ENCODE results near the gene SCARF2.
"Not testable (repeated sequence)": the region's sequence is repeated elsewhere in the genome, so short reads cannot be mapped to it uniquely, and the experiment has no call there.

GRCh38 chr22:20376281-20376680 is 61.3 kb downstream of the SCARF2 start:
- TF ChIP-seq, protein P1, sequence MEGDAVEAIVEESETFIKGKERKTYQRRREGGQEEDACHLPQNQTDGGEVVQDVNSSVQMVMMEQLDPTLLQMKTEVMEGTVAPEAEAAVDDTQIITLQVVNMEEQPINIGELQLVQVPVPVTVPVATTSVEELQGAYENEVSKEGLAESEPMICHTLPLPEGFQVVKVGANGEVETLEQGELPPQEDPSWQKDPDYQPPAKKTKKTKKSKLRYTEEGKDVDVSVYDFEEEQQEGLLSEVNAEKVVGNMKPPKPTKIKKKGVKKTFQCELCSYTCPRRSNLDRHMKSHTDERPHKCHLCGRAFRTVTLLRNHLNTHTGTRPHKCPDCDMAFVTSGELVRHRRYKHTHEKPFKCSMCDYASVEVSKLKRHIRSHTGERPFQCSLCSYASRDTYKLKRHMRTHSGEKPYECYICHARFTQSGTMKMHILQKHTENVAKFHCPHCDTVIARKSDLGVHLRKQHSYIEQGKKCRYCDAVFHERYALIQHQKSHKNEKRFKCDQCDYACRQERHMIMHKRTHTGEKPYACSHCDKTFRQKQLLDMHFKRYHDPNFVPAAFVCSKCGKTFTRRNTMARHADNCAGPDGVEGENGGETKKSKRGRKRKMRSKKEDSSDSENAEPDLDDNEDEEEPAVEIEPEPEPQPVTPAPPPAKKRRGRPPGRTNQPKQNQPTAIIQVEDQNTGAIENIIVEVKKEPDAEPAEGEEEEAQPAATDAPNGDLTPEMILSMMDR (IDR thresholded peaks at IDR 0.05) = not testable (repeated sequence)
- not testable (repeated sequence) for TF ChIP-seq POLR2A, POLR2AphosphoS5 (IDR thresholded peaks at IDR 0.05)

Measured in suprapubic skin (tissue), 4 donors.